ENCODE results near the gene AMBP. TPM values are rescaled to one million over a fixed set of nuclear protein-coding genes. Genes with fewer than 3 reads are reported as not detected.
A peak's percentile ranks its signal among the peaks of the same experiment; 100 is the strongest.

AMBP gene
- total and polyA plus RNA-seq, 10 donors: 0.09 to 1.6 (median 0.12) TPM; not detected in 7

DNA sequence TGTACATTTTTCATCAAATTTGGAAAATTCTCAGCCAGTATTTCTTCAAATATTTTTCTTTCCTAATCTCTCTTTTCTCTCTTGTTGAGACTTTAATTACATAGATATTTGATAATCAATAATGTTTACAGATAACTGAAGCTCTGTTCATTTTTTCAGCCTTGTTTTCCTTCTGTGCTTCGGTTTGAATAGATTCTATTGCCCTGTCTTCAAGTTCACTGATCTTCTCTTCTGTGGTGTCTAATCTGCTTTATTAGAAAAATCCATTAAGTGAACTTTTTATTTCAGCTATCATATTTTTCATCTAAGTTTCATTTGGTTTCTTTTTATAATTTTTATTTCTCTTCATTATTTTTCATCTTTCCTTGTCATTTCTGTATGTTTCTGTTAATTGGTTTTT lies 54.1 kb downstream of the AMBP start:
- WGBS, 5 donors: 85 to 92% (median 88%) methylated on average over 1 of the region's 1 CpG
- peaks cover 0 to 17% (median 0%) of the 10 kb centered on the region in 6 donors for H3K4me1 ChIP-seq
- TF ChIP-seq POLR2AphosphoS5 (IDR thresholded peaks at IDR 0.05) (no peak), POLR2A (IDR thresholded peaks at IDR 0.05) (no peak)
- TF ChIP-seq, protein P1, sequence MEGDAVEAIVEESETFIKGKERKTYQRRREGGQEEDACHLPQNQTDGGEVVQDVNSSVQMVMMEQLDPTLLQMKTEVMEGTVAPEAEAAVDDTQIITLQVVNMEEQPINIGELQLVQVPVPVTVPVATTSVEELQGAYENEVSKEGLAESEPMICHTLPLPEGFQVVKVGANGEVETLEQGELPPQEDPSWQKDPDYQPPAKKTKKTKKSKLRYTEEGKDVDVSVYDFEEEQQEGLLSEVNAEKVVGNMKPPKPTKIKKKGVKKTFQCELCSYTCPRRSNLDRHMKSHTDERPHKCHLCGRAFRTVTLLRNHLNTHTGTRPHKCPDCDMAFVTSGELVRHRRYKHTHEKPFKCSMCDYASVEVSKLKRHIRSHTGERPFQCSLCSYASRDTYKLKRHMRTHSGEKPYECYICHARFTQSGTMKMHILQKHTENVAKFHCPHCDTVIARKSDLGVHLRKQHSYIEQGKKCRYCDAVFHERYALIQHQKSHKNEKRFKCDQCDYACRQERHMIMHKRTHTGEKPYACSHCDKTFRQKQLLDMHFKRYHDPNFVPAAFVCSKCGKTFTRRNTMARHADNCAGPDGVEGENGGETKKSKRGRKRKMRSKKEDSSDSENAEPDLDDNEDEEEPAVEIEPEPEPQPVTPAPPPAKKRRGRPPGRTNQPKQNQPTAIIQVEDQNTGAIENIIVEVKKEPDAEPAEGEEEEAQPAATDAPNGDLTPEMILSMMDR (IDR thresholded peaks at IDR 0.05 in 8 of 11, conservative IDR thresholded peaks at IDR 0.05 in 3 of 11): no peak
- intact Hi-C loops (cut with DNase I; ENCODE audit: low total_unique reads): no loop called here
- H3K27ac ChIP-seq: no peak overlapping the region
- H3K9me3 ChIP-seq: peaks cover 0 to 38% (median 29%) of the 10 kb centered on the region in 8 donors
- H3K36me3 ChIP-seq: peaks cover 0 to 59% (median 3%) of the 10 kb centered on the region in 6 donors
- H3K4me3 ChIP-seq: no peak overlapping the region
- no peak for DNase-seq
- H3K27me3 ChIP-seq (replicated peaks in 1 of 7): no peaks in the 10 kb centered on the region

DNA sequence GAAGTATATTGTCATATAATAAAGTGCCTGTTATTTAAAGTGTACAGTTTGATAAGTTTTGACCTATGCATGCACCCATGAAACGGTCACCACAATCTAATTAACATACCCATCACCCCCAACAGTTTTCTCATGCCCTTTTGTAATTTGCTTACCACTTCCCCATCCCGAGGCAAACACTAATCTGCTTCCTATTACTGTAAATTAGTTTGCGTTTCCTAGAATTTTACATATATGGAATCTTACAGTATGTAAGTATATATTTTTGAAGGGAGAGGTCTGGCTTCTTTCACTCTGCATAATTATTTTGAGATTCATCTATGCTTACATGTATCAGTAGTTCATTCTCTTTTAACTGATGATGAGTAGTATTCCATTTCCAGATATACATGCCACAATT lies 56.5 kb downstream of the AMBP start:
- H3K9me3 ChIP-seq: peaks cover 0 to 38% (median 29%) of the 10 kb centered on the region in 8 donors
- H3K4me1 ChIP-seq: peaks cover 0 to 3% (median 0%) of the 10 kb centered on the region in 6 donors
- intact Hi-C loops (cut with DNase I; ENCODE audit: low total_unique reads): no loop called here
- TF ChIP-seq, protein P1 (IDR thresholded peaks at IDR 0.05 in 8 of 11, conservative IDR thresholded peaks at IDR 0.05 in 3 of 11): no peak
- TF ChIP-seq POLR2AphosphoS5 (IDR thresholded peaks at IDR 0.05) (no peak), POLR2A (IDR thresholded peaks at IDR 0.05) (no peak)
- no peaks in the 10 kb centered on the region for H3K27me3 ChIP-seq (replicated peaks in 1 of 7)
- H3K36me3 ChIP-seq: peaks cover 0 to 75% (median 13%) of the 10 kb centered on the region in 6 donors
- WGBS, 5 donors: 42 to 71% (median 54%) methylated on average over 3 of the region's 3 CpGs
- H3K4me3 ChIP-seq: no peak overlapping the region
- no peak overlapping the region for H3K27ac ChIP-seq
- no peak for DNase-seq

DNA sequence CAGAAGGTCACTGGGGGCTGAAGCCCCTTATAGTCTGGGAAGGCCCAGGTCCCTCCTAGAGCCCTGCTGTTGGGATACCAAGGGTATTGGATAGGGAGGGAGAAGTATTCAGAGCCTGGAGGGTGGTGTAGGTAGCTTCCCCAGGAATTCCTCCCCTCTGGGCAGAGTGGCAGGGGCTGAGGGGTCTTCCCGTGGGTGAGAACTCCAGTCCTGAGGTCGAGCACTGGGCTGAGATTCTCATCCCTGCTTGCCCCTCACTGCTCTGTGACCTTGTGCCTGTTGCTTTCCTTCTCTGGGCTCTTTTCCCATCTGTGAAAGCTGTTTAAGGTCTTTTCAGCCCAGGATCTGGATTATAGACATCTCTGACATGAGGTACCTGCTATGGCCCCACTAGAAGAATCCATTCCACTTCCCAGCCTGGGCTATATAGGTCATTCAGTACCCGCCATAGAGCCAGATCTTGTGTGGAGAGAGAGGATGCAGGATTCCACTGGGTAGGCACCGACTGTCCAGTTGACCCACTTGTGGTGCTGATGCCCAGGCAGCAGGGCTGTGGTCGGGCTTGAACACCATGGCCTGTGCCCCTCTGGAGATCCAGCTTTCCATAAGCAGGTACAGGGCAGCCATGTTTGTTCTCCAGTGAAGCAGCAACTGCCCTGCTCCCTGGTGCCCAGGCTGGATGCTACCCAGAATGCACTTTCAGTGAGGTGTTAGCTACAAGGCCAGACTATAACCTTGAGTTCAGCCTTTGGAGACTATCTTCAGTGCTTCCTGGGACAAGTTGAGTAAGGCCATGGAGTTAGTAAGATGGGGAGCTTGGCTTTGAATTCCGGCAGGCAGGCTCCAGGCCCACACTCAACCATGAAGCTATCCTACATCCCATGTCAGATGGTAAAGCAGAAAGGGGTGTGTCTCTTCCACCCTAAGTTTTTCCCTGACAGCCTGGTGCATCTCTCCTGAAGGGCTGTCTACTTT lies 60.1 kb downstream of the AMBP start:
- intact Hi-C loops (cut with DNase I; ENCODE audit: low total_unique reads): no loop called here
- H3K27me3 ChIP-seq (replicated peaks in 1 of 7): no peaks in the 10 kb centered on the region
- H3K4me3 ChIP-seq: peak overlapping the region in 1 of 8 donors; percentile 4
- peaks cover 0 to 53% (median 15%) of the 10 kb centered on the region in 6 donors for H3K36me3 ChIP-seq
- peak; percentile 55 for DNase-seq
- TF ChIP-seq POLR2A (IDR thresholded peaks at IDR 0.05) (no peak), POLR2AphosphoS5 (IDR thresholded peaks at IDR 0.05) (no peak)
- TF ChIP-seq, protein P1 (IDR thresholded peaks at IDR 0.05 in 8 of 11, conservative IDR thresholded peaks at IDR 0.05 in 3 of 11): no peak
- WGBS, 5 donors: 70 to 94% (median 79%) methylated on average over 4 to 6 of the region's 6 CpGs
- no peaks in the 10 kb centered on the region for H3K4me1 ChIP-seq
- H3K27ac ChIP-seq: no peak overlapping the region
- H3K9me3 ChIP-seq: peaks cover 0 to 29% (median 18%) of the 10 kb centered on the region in 8 donors

Data from spleen (tissue), 11 donors.